HEK293T (cell line): ENCODE data around the gene SEPTIN1.

Experiments
- CTBP1 ChIP-seq: fragments of 450-650 bp; IDR thresholded peaks from 2 replicates; pipeline ENCODE4 v1.6.1; 2016; ENCODE audit warnings: borderline replicate concordance
- FOXK2 ChIP-seq: fragments of 450-650 bp; IDR thresholded peaks from 2 replicates; pipeline ENCODE4 v1.6.1; 2016; ENCODE audit warnings: mild to moderate bottlenecking
- FOXM1 ChIP-seq: fragments of 450-650 bp; IDR thresholded peaks from 2 replicates; pipeline ENCODE4 v1.6.1; 2017; ENCODE audit warnings: mild to moderate bottlenecking, borderline replicate concordance
- NFRKB ChIP-seq: fragments of 450-650 bp; IDR thresholded peaks from 2 replicates; pipeline ENCODE4 v1.6.1; 2016; ENCODE audit warnings: mild to moderate bottlenecking, moderate library complexity
- PKNOX1 ChIP-seq: fragments of 450-650 bp; IDR thresholded peaks from 2 replicates; pipeline ENCODE4 v1.6.1; 2016

- no peak for TF ChIP-seq NFRKB
- no peak for TF ChIP-seq FOXM1
- TF ChIP-seq FOXK2: no peak
- TF ChIP-seq CTBP1: no peak
- no peak for TF ChIP-seq PKNOX1
Observed at GRCh38 chr16:30407804-30408534, 25.6 kb upstream of the SEPTIN1 start.
